Erythroblast (primary cell): ENCODE measurements around the gene JARID2.
"Not testable (repeated sequence)": the region's sequence is repeated elsewhere in the genome, so short reads cannot be mapped to it uniquely, and the experiment has no call there.

ENCODE experiments used
- DNase-seq, 2 experiments: peaks; one replicate each; lab custom pipeline; 2025; lab: John Stamatoyannopoulos, UW
- GATA1 ChIP-seq: IDR thresholded peaks from 2 replicates; pipeline ENCODE4 v1.6.1; 2011; ENCODE audit warnings: low read depth, mild to moderate bottlenecking, control low read depth, low read length, moderate library complexity
- POLR2A ChIP-seq: IDR thresholded peaks from 2 replicates; pipeline ENCODE4 v1.6.1; 2011; ENCODE audit warnings: mild to moderate bottlenecking, low read length

JARID2 gene

GRCh38 chr6:15530411-15530810, 284.5 kb downstream of the JARID2 start:
- DNase-seq = no peak
- no peak for TF ChIP-seq POLR2A
- no peak for TF ChIP-seq GATA1

- DNase-seq = no peak
- no peak for TF ChIP-seq GATA1
- TF ChIP-seq POLR2A = no peak
These were observed 286.1 kb downstream of the JARID2 start for GRCh38 chr6:15531973-15532372.

DNA sequence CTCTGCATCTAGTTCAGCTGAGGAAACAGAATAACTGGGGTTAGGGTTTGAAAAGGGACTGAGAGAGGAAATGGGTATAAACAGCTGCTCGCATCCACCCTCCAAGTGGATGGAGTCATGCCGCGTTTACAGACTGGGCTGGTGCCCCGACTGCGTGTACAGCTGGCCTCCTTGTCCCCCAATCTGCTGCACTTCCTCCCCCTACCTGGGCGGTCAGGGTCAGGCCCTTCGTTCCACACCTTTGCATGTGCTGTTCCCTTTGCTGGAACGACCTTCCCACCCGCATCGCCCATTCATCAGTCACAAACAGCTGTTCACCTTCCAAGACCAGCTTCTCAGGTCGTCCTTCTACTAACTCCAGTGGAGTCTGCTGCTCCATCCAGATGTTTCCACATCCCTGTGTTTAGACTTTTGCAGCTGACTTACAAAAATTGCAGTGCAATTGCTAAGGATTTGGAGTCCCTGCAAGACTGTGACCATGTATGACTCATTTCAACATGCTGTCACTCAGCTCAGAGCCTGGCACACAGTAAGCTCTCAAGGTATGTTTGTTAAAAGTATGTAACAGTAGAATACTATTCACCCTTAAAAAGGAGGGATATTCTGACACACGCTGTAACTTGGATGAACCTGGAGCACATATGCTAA, 287.6 kb downstream of the JARID2 start:
- DNase-seq = no peak
- no peak for TF ChIP-seq POLR2A
- TF ChIP-seq GATA1 = no peak

GRCh38 chr6:15534974-15535373, 289.1 kb downstream of the JARID2 start:
- DNase-seq = no peak
- TF ChIP-seq POLR2A (no peak), GATA1 (no peak)

DNA sequence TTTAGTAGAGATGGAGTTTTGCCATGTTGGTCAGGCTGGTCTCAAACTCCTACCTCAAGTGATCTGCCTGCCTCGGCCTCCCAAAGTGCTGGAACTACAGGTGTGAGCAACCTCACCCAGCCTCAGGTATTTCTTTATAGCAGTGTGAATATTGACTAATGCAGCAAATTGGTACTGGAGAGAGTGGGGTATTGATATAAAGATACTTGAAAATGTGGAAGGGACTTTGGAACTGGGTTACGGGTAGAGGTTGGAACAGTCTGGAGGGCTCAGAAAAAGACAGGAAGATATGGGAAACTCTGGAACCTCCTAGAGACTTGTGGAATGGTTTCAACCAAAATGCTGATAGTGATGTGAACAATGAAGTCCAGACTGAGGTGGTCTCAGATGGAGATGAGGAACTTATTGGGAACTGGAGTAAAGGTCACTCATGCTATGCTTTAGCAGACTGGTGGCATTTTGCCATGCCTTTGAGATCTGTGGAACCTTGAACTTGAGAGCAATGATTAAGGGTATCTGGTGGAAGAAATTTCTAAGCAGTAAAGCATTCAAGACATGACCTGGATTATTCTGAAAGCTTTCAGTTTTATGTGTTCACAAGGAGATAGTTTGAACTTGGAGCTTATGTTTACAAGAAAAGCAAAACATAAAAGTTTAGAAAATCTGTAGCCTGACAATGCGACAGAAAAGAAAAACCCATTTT, 289.8 kb downstream of the JARID2 start:
- no peak for DNase-seq
- TF ChIP-seq POLR2A (no peak), GATA1 (no peak)

DNA sequence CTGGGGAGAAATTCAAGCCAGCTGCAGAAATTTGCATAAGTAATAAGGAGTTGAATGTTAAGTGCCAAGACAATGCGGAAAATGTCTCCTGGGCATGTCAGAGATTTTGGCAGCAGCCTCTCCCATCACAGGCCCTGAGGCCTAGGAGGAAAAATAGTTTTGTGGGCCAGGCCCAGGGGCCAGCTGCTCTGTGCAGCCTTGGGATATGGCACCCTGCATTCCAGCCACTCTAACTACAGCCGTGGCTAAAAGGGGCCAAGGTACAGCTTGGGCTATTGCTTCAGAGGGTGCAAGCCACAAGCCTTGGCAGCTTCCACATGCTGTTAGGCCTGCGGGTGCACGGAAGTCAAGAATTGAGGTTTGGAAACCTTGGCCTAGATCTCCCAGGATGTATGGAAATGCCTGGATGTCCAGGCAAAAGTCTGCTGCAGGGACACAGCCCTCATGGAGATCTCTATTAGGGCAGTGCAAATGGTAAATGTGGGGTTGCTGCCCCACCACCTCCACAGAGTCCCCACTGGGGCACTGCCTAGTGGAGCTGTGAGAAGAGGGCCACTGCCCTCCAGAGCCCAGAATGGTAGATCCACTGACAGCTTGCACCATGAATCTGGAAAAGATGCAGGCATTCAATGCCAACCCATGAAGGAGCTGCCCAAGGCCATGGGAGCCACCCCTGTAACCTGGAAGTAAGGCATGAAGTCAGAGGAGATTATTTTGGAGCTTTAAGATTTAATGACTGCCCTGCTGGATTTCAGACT, 290.5 kb downstream of the JARID2 start:
- no peak for DNase-seq
- TF ChIP-seq POLR2A = no peak

DNA sequence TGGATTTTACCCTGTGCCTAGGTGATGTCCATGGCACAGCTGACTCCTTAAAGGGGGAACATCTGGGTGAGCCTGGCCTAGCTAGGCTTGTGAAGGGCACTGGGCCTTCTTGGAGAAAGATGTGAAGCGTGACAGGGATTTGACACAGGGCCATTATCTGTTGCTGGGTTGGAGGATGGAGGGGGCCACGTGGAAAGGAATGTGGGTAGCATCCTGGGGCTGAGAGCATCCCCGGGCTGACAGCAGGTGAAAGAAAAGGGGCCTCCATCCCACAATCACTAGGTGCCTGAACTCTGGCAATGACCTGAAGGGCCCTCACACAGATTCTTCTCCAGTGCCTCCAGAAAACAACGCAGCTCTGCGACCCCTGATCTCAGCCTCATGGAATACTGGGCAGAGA, 292.2 kb downstream of the JARID2 start:
- no peak for DNase-seq
- TF ChIP-seq POLR2A (no peak), GATA1 (no peak)

DNA sequence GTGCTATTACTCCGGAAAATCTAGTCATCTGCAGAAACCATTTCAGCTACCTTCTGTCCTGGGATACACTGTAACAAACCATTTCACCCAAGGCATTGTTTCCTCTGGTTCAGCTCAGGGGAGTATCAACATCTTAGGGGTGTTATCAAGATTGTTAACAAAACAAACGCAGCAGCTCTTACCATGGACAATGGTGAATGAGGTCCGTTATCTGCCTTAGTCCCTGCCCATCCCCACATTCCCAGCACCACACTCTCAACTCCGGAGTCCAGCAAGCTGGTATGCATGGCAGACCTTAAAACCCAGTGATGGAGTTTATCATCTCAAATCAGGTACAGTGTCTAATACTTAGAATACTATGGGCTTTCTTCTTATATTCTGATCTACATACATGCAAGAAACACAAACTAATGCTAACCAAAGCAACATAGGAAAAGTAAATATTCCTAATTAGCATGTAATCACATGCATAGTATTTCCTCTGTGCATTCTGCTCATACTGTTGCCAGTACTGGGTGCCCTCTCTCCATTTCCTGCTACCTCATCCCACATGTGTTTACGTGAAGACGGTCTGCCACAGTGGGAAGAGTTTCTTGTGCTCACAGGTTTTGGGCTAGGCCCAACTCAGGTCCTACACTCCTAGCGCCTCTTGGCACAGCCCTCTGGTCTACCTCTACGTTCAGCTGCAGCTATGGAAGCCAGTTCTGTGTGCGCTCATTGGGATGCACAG, 293.1 kb downstream of the JARID2 start:
- TF ChIP-seq GATA1 (no peak), POLR2A (no peak)

DNA sequence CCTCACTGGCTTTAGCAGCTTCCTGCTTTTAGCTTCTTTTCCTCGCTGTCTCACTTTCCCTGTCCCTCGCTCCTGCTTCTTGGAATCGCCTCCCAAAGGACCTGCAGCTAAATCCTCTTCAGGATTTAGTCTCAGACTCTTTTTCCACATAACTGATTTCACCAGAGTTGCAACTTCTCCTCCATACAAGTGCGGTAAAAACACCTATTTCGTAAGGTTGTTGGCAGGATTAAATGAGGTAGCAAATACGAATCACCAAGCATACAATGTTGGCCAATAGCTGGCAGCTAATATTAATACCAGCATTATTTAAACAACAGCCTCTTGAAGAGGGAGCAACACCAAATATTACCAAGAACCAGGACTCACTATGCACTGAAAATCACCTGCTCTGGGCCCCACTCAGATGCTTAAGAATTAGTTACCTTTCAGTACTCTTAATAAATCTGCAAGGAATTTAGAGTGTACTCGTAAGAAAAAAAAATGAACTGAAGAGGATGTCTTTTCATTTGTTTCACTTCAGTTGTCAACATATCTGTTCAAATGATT, 293.9 kb downstream of the JARID2 start:
- TF ChIP-seq POLR2A (no peak), GATA1 (no peak)
- DNase-seq = no peak

More for the DNA sequence above, 293.1 kb downstream of the JARID2 start:
- DNase-seq = no peak

GRCh38 chr6:15543332-15543917, 297.6 kb downstream of the JARID2 start:
- DNase-seq = not testable (repeated sequence)

DNA sequence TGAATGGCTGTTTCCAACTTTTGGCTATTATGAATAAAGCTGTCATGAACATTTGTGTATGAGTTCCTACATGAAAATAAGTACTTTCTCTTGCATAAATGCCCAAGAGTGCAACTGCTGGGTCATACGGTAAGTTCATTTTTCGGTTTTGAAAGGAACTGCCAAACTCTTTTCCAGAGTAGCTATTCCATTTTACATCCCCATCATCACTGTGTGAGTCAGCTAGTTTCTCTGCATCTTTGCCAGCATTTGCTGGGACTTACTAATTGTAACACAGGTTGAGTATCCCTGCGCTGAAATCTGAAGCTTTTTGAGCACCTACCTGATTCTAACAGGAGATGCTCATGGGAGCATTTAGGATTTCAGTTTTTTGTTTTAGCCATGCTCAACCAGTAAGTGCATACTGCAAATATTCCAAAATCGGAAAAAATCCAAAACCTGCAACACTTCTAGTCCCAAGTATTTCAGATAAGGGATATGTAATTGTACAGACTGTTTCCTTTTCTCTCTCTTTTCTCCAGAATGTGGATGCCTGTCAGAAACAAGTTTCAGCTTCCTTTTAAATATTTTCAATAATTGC, 298.5 kb downstream of the JARID2 start:
- TF ChIP-seq GATA1 = no peak
- no peak for TF ChIP-seq POLR2A
- DNase-seq = no peak

DNA sequence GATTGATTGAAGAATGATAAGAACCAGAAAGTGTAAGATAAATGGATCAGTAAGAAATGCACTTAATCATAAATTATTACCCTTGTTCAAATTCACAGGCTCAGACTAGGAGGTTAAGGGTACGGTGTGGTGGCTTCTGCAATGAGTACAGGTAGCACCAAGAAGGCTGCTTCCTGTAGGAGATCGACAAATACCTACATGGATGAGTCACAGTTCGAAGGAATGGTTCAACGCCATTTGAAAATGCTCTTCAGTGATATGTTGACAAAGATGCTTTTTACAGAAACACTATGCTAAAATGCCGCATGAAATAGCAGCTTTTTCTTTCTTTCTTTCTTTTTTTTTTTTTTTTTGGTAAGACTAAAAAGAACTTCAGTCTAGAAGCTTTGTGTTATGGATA, 300.7 kb downstream of the JARID2 start:
- TF ChIP-seq POLR2A (no peak), GATA1 (no peak)
- no peak for DNase-seq

GRCh38 chr6:15547400-15547799, 301.5 kb downstream of the JARID2 start:
- DNase-seq = no peak
- no peak for TF ChIP-seq POLR2A
- TF ChIP-seq GATA1 = no peak
